Adrenal gland (tissue), 12 donors: Measurements from ENCODE around the gene MAML2. TPM values are rescaled to one million over a fixed set of nuclear protein-coding genes. Genes with fewer than 3 reads are reported as not detected.

Experiments
- DNase-seq, 7 donors: peaks; one replicate each; pipeline ENCODE4 v3.0.0-alpha.2; 2019 to 2020
- H3K27ac ChIP-seq, 5 donors: fragments of 200-600 bp; sonication (generic) in 4 of 5; 1 replicate in 3 of 5; 2 replicates in 2 of 5; pipeline versions ENCODE4 v1.5.1 to v1.8.0; 2016 to 2020; ENCODE audit warnings: mild to moderate bottlenecking in 1 of 5
- H3K27me3 ChIP-seq: fragments of 200-600 bp; 2 replicates; pipeline ENCODE4 v1.8.0; 2021
- H3K36me3 ChIP-seq, 2 donors: fragments of 200-600 bp; replicated peaks in 1 of 2; 1 replicate in 1 of 2; 2 replicates in 1 of 2; pipeline versions ENCODE4 v1.5.1 to v1.8.0; 2018 to 2022
- H3K4me1 ChIP-seq, 2 donors: fragments of 200-600 bp; replicated peaks in 1 of 2; 1 replicate in 1 of 2; 2 replicates in 1 of 2; pipeline versions ENCODE4 v1.5.1 to v1.8.0; 2018 to 2021
- H3K4me3 ChIP-seq, 4 donors: fragments of 200-600 bp; sonication (generic) in 3 of 4; one replicate each; pipeline ENCODE4 v1.5.1; 2016 to 2018
- H3K9me3 ChIP-seq, 3 donors: fragments of 200-600 bp; sonication (generic) in 1 of 3; replicated peaks in 1 of 3; 1 replicate in 2 of 3; 2 replicates in 1 of 3; pipeline versions ENCODE4 v1.5.1 to v1.8.0; 2016 to 2021
- POLR2A ChIP-seq, 2 donors: fragments of 450-650 bp; IDR thresholded peaks; one replicate each; pipeline ENCODE4 v1.6.1; 2017; ENCODE audit warnings: antibody characterized with exemption in 2 of 2, mild to moderate bottlenecking in 2 of 2, moderate library complexity in 1 of 2
- WGBS, 4 donors: extraction: QIAGEN DNeasy Blood & Tissue Kit in 2 of 4; methylation state at CpG; one replicate each; pipeline versions ENCODE4 v1.1.5 to v1.1.7; 2013 to 2017; 5-methylcytosine and 5-hydroxymethylcytosine counted together
- intact Hi-C, 2 donors: fragments of 100-400 bp; cut with DNase I; formaldehyde crosslinking; loops; one replicate each; pipeline versions ENCODE4 v1.14.1 to v1.15.0; 2022 to 2023
- polyA plus RNA-seq, 3 donors: library from polyadenylated mRNA; stranded (reverse); fragments of 200-250 nt in 2 of 3; fragments of 350-450 nt in 1 of 3; fragmentation: Illumina TruSeq in 1 of 3; extraction: RNeasy Lipid Tissue Mini Kit (QIAGEN cat#74804) in 1 of 3; gene quantifications; one replicate each; pipeline ENCODE4 v1.2.3, GENCODE V29; 2013 to 2014
- total RNA-seq, 9 donors: library from RNA; depleted of rRNA in 4 of 9; stranded (reverse); fragments of >200 nt in 4 of 9; fragments of 120-200 nt in 1 of 9; fragmentation: NEBNext Ultra II Directional in 1 of 9; extraction: Animal tissue kit (Norgen Biotek cat#: 25700) in 1 of 9; gene quantifications; one replicate each; pipeline versions ENCODE4 v1.1.0 to v1.2.4, GENCODE V29; 2013 to 2023
- TF ChIP-seq, protein P1 (sequence below), 6 experiments: fragments of 450-650 bp in 4 of 6; fragments of 200-600 bp in 2 of 6; sonication (generic) in 1 of 6; IDR thresholded peaks; 1 replicate in 5 of 6; 2 replicates in 1 of 6; pipeline versions ENCODE4 v1.5.1 to v1.8.0; 2016 to 2021; ENCODE audit warnings: antibody characterized with exemption in 6 of 6, mild to moderate bottlenecking in 2 of 6, moderate library complexity in 1 of 6
- donor health status: healthy with polysubstance abuse.
- donor health status: Bipolar disorder and iron deficiency.
- donor health status: DM: yes; HTN: yes; CAD: no.
- donor health status: DM: no; HTN: no; CAD: no.
- donor health status: DM: no; HTN: no; CAD: no.
- donor health status: DM: yes; HTN: yes; CAD: no.

The MAML2 gene
- total and polyA plus RNA-seq, 12 donors, result 1.4 to 19.4 (median 7.6) TPM

DNA sequence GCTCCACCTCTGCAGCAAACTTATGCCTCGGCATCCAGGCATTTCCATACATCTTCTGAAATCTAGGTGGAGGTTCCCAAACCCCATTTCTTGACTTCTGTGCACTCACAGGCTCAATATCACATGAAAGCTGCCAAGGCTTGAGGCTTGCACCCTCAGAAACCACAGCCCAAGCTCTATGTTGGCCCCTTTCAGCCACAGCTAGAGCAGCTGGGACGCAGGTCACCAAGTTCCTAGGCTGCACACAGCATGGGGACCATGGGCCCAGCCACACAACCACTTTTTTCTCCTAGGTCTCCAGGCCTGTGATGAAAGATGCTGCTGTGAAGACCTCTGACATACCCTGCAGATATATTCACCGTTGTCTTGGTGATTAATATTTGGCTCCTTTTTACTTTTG lies 394.4 kb downstream of the MAML2 start:
- WGBS, 4 donors, result 74 to 98% (median 92%) methylated on average over 3 of the region's 3 CpGs
- DNase-seq, result no peak
- no peak for TF ChIP-seq POLR2A (IDR thresholded peaks at IDR 0.05)
- TF ChIP-seq, protein P1, sequence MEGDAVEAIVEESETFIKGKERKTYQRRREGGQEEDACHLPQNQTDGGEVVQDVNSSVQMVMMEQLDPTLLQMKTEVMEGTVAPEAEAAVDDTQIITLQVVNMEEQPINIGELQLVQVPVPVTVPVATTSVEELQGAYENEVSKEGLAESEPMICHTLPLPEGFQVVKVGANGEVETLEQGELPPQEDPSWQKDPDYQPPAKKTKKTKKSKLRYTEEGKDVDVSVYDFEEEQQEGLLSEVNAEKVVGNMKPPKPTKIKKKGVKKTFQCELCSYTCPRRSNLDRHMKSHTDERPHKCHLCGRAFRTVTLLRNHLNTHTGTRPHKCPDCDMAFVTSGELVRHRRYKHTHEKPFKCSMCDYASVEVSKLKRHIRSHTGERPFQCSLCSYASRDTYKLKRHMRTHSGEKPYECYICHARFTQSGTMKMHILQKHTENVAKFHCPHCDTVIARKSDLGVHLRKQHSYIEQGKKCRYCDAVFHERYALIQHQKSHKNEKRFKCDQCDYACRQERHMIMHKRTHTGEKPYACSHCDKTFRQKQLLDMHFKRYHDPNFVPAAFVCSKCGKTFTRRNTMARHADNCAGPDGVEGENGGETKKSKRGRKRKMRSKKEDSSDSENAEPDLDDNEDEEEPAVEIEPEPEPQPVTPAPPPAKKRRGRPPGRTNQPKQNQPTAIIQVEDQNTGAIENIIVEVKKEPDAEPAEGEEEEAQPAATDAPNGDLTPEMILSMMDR (IDR thresholded peaks at IDR 0.05), result no peak
- intact Hi-C loops, result no loop called here
- Histone ChIP-seq H3K4me3 (no peak overlapping the region), H3K36me3 (no peaks in the 10 kb centered on the region), H3K4me1 (no peaks in the 10 kb centered on the region), H3K27me3 (no peaks in the 10 kb centered on the region), H3K27ac (no peak overlapping the region), H3K9me3 (no peaks in the 10 kb centered on the region)

DNA sequence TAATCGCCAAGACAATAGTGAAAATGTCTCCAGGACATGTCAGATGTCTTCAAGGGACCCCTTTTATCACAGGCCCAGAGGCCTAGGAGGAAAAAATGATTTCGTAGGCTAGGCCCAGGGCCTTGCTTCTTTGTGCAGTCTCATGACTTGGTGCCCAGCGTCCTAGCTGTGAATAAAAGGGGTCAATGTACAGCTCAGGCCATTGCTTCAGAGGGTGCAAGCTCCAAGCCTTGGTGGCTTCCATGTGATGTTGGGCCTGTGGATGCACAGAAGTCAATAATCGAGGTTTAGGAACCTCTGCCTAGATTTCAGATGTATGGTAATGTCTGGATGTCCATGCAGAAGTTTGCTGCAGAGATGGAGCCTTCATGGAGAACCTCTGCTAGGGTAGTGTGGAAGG lies 398.4 kb downstream of the MAML2 start:
- TF ChIP-seq POLR2A (IDR thresholded peaks at IDR 0.05), result no peak
- TF ChIP-seq, protein P1 (IDR thresholded peaks at IDR 0.05), result no peak
- intact Hi-C loops, result no loop called here

DNA sequence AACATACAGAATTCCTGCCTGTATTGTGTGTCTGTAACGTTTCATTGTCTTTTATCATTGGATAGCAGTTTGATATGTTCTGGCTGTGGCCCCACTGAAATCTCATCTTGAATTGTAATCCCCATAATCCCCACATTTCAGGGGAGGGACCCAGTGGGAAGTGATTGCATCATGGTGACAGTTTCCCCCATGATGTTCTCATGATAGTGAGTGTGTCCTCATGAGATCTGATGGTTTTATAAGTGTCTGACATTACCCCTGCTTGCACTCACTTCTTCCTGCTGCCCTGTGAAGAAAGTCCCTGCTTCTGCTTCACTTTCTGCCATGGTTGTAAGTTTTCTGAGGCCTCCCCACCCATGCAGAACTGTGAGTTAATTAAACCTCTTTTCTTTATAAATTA lies 399.4 kb downstream of the MAML2 start:
- no peaks in the 10 kb centered on the region for H3K9me3 ChIP-seq
- TF ChIP-seq POLR2A (IDR thresholded peaks at IDR 0.05), result no peak
- TF ChIP-seq, protein P1 (IDR thresholded peaks at IDR 0.05), result no peak
- DNase-seq, result no peak
- 84 to 96% (median 87%) methylated on average over 1 of the region's 1 CpG for WGBS, 4 donors
- no peak overlapping the region for H3K4me3 ChIP-seq
- intact Hi-C loops, result no loop called here
- no peaks in the 10 kb centered on the region for H3K36me3 ChIP-seq
- H3K4me1 ChIP-seq, result no peaks in the 10 kb centered on the region
- no peak overlapping the region for H3K27ac ChIP-seq
- no peaks in the 10 kb centered on the region for H3K27me3 ChIP-seq

More for the DNA sequence above, 398.4 kb downstream of the MAML2 start:
- Histone ChIP-seq H3K4me3 (no peak overlapping the region), H3K27me3 (no peaks in the 10 kb centered on the region), H3K36me3 (no peaks in the 10 kb centered on the region), H3K4me1 (no peaks in the 10 kb centered on the region), H3K27ac (no peak overlapping the region), H3K9me3 (no peaks in the 10 kb centered on the region)
- DNase-seq, result no peak
- 71 to 96% (median 87%) methylated on average over 4 of the region's 4 CpGs for WGBS, 4 donors

DNA sequence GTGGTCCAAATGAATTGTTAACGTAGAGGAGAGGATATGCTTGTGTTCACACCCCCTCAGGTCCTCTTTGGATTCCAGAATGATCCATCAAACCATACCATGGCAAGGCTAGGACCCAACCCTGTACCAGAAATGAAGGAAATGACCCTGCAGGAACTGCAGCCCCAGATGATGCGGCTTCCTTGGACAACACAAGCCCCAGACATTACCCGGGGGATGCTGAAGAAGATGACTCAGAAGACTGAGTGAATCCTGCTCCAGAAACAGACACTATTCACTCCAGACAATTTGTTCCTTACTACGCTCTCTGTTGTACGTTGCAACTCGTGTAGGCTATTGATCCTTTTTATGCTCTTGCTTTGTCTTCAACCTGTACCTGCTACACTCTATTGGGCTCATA lies 403.9 kb downstream of the MAML2 start:
- H3K4me3 ChIP-seq, result no peak overlapping the region
- WGBS, 4 donors, result 73 to 95% (median 93%) methylated on average over 6 of the region's 6 CpGs
- no peak for DNase-seq
- no peaks in the 10 kb centered on the region for H3K9me3 ChIP-seq
- H3K27me3 ChIP-seq, result no peaks in the 10 kb centered on the region
- intact Hi-C loops, result no loop called here
- no peak for TF ChIP-seq POLR2A (IDR thresholded peaks at IDR 0.05)
- TF ChIP-seq, protein P1 (IDR thresholded peaks at IDR 0.05), result no peak
- no peaks in the 10 kb centered on the region for H3K36me3 ChIP-seq
- no peak overlapping the region for H3K27ac ChIP-seq
- H3K4me1 ChIP-seq, result no peaks in the 10 kb centered on the region
